ENCODE data around the gene TBC1D8.

GRCh38 chr2:101116841-101117552, 34.2 kb downstream of the TBC1D8 start:
- no peak for TF ChIP-seq YY1 (IDR thresholded peaks at IDR 0.05; ENCODE audit: insufficient read depth, insufficient read length)
- no peak for TF ChIP-seq SUZ12 (IDR thresholded peaks at IDR 0.05; ENCODE audit: extremely low read depth, insufficient read depth, insufficient read length)

Data from NT2/D1 (cell line).